Fibroblast of mammary gland (primary cell): ENCODE data around the gene SLK.
A peak's percentile ranks its signal among the peaks of the same experiment; 100 is the strongest.

Experiments
- DNase-seq: peaks from one replicate; pipeline ENCODE4 v3.0.0-alpha.2; 2010; ENCODE audit warnings: low read depth
- H3K4me3 ChIP-seq: 2 replicates; pipeline ENCODE4 v1.5.1; 2011; ENCODE audit warnings: low read depth, mild to moderate bottlenecking, low read length, moderate library complexity; ENCODE audit not compliant: control insufficient read depth
- TF ChIP-seq, protein P1 (sequence below): conservative IDR thresholded peaks from 2 replicates; pipeline ENCODE4 v1.5.1; 2011; ENCODE audit warnings: low read depth, low read length, inconsistent platforms; ENCODE audit not compliant: control insufficient read depth, insufficient read depth

SLK gene

GRCh38 chr10:103969436-103969835, 2.5 kb downstream of the SLK start:
- TF ChIP-seq, protein P1, sequence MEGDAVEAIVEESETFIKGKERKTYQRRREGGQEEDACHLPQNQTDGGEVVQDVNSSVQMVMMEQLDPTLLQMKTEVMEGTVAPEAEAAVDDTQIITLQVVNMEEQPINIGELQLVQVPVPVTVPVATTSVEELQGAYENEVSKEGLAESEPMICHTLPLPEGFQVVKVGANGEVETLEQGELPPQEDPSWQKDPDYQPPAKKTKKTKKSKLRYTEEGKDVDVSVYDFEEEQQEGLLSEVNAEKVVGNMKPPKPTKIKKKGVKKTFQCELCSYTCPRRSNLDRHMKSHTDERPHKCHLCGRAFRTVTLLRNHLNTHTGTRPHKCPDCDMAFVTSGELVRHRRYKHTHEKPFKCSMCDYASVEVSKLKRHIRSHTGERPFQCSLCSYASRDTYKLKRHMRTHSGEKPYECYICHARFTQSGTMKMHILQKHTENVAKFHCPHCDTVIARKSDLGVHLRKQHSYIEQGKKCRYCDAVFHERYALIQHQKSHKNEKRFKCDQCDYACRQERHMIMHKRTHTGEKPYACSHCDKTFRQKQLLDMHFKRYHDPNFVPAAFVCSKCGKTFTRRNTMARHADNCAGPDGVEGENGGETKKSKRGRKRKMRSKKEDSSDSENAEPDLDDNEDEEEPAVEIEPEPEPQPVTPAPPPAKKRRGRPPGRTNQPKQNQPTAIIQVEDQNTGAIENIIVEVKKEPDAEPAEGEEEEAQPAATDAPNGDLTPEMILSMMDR: no peak
- DNase-seq: no peak
- H3K4me3 ChIP-seq: peak overlapping the region; percentile 95

DNA sequence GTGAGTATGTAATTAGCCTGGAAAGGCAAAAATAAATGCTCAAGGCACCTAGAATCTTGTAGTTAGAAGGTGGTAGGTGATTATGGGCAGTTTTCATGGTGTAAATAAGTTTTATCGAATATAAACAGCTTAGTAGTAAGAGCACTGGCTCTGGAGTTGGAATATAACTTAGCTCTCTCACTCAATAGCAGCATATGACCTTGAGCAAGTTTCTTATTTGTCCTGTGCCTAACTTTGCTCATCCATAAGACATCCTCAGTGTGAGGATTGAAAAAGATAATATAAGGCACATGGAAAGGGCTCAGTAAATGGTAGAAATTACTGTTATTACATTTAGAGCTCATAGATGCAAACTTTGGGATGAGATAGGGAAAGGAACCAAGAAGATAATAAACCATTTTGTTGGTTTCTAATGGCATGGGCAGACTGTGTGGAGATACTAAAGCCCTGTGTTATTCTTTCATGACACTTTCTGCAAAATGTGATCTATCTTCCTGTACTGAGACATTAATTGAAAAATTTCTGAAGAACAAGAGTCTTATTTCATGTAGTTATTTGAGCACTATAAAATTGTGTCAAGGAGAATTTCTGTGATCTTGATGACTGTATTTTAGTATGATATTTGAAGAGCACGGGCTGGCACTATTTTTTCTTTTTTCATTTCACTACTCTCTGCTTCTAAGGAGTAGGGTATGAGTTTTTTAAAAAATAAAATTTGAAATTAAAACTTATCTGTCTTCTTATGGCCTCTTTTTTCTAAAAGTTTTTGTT, 3.1 kb downstream of the SLK start:
- TF ChIP-seq, protein P1: no peak
- H3K4me3 ChIP-seq: peak overlapping the region; percentile 95
- no peak for DNase-seq

DNA sequence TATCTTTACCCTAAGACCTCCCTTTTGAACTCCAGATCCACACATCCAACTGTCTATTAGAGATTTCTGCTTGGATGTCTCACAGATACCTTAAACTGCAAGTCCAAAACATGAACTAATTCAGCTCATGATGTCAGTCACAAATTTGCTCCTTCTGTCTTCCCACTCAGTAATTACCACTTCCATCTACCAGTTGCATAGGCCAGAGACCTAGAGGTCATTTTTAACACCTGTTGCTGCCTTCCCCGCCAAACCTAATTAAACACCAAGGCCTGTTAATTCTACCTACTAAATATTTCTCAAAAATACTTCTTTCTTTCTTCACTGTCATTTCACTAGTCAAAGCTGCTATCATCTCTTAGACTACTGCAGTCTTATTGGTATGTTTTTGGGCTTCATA, 8.2 kb downstream of the SLK start:
- TF ChIP-seq, protein P1: no peak
- no peak overlapping the region for H3K4me3 ChIP-seq
- DNase-seq: no peak

GRCh38 chr10:103977204-103977603, 10.3 kb downstream of the SLK start:
- H3K4me3 ChIP-seq: no peak overlapping the region
- DNase-seq: no peak
- TF ChIP-seq, protein P1: no peak

DNA sequence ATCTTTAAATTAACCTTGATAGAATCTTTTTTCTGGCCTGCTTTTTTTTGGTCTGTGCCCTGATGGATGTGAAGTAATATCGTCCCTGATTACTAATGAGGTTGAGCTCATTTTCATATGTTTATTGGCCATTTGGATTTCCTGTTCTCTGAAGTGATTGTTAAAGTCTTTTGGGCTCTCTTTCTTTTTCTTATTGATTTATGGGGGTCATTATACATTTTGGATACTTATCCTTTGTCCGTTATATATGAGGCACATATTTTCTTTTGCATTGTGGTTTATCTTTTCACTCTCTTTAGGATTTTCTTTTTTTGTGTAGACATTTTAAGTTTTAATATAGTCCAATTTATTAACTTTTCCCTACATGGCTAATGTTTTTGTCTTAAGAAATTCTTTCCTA, 12.6 kb downstream of the SLK start:
- DNase-seq: no peak
- no peak overlapping the region for H3K4me3 ChIP-seq
- TF ChIP-seq, protein P1: no peak

- TF ChIP-seq, protein P1: no peak
- H3K4me3 ChIP-seq: no peak overlapping the region
- DNase-seq: no peak
These were observed 13.5 kb downstream of the SLK start for GRCh38 chr10:103980288-103980906.

DNA sequence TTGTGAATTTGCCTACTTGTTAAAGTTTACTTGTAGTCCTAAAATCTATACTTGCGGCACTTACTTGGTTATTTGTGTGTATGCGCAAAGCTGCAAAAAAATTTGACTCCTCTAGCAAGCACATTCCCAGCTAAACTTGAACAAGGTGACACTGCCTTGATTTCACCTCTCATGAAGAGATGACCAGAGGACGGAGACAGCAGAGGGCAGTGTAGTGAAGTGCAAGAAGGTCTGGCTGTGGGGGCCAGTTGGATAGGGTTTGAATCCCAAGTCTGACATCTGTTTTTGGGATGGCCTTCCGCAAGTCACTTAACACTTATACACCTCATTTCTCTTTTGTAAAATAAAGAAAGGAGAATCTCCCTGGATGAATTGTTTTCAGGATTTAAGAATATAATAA, 15.7 kb downstream of the SLK start:
- TF ChIP-seq, protein P1: peak; percentile 30
- no peak for DNase-seq

More for the DNA sequence above, 15.7 kb downstream of the SLK start:
- H3K4me3 ChIP-seq: no peak overlapping the region
